HFFc6 (cell line): ENCODE results near the gene FBN1. TPM values are rescaled to one million over a fixed set of nuclear protein-coding genes. Genes with fewer than 3 reads are reported as not detected.

ENCODE experiments used
- DNase-seq: peaks from one replicate; pipeline ENCODE4 v3.0.0-alpha.2; 2018
- H3K27ac Mint-ChIP-seq: 2 replicates; pipeline ENCODE4 v1.8.0; 2020; ENCODE audit warnings: mild to moderate bottlenecking, mixed read lengths
- H3K27me3 Mint-ChIP-seq: 2 replicates; pipeline ENCODE4 v1.8.0; 2021; ENCODE audit warnings: mild to moderate bottlenecking, moderate library complexity, mixed read lengths; ENCODE audit not compliant: insufficient read depth
- H3K36me3 Mint-ChIP-seq: 2 replicates; pipeline ENCODE4 v1.8.0; 2021; ENCODE audit warnings: low read depth, mixed read lengths
- H3K4me1 Mint-ChIP-seq: 2 replicates; pipeline ENCODE4 v1.8.0; 2020; ENCODE audit warnings: low read depth, mixed read lengths
- H3K4me3 Mint-ChIP-seq: 2 replicates; pipeline ENCODE4 v1.8.0; 2020; ENCODE audit warnings: mild to moderate bottlenecking, moderate library complexity, mixed read lengths
- H3K9me3 Mint-ChIP-seq: 2 replicates; pipeline ENCODE4 v1.8.0; 2020; ENCODE audit warnings: mild to moderate bottlenecking, mixed read lengths
- CTCF ChIP-seq: fragments of 200-600 bp; sonication (generic); IDR thresholded peaks from 2 replicates; pipeline ENCODE4 v1.5.0; 2021; ENCODE audit warnings: antibody characterized with exemption, mild to moderate bottlenecking
- total RNA-seq, 6 experiments: library from RNA; stranded (reverse); fragmentation: NEBNext Ultra II Directional; extraction: Animal tissue kit (Norgen Biotek cat#: 25700); gene quantifications; 2 replicates in 1 of 6; 3 replicates in 5 of 6; pipeline ENCODE4 v1.2.3, GENCODE V29; 2021

The FBN1 gene
- total RNA-seq, 6 experiments from 2014 or later, result 584 to 754 (median 609) TPM

- no peaks in the 10 kb centered on the region for H3K27me3 Mint-ChIP-seq
- peaks cover 59% of the 10 kb centered on the region for H3K4me1 Mint-ChIP-seq
- no peak for TF ChIP-seq CTCF
- peak overlapping the region; percentile 83 for H3K27ac Mint-ChIP-seq
- DNase-seq, result peak; percentile 35
- peaks cover 5% of the 10 kb centered on the region; the same call in 1 of the 2 replicates for H3K36me3 Mint-ChIP-seq
- H3K4me3 Mint-ChIP-seq, result peak overlapping the region; percentile 35; the same call in 1 of the 2 replicates
- H3K9me3 Mint-ChIP-seq, result no peaks in the 10 kb centered on the region
Measured at GRCh38 chr15:48667701-48668100, 22.2 kb upstream of the FBN1 start.

- H3K27ac Mint-ChIP-seq, result no peak overlapping the region
- DNase-seq, result no peak
- no peaks in the 10 kb centered on the region for H3K27me3 Mint-ChIP-seq
- H3K36me3 Mint-ChIP-seq, result peaks cover 9% of the 10 kb centered on the region
- no peak for TF ChIP-seq CTCF
- no peak overlapping the region for H3K4me3 Mint-ChIP-seq
- peaks cover 26% of the 10 kb centered on the region for H3K4me1 Mint-ChIP-seq
- H3K9me3 Mint-ChIP-seq, result no peaks in the 10 kb centered on the region
Measured at GRCh38 chr15:48664436-48664835, 18.9 kb upstream of the FBN1 start.

- Mint-ChIP-seq H3K36me3 (peaks cover 4% of the 10 kb centered on the region; the same call in 1 of the 2 replicates), H3K4me1 (peaks cover 25% of the 10 kb centered on the region), H3K27ac (peak overlapping the region; percentile 24), H3K27me3 (no peaks in the 10 kb centered on the region), H3K9me3 (no peaks in the 10 kb centered on the region), H3K4me3 (peak overlapping the region; percentile 43)
- DNase-seq, result no peak
- TF ChIP-seq CTCF, result no peak
Measured at GRCh38 chr15:48657950-48658591, 12.6 kb upstream of the FBN1 start.

- no peak for DNase-seq
Measured at GRCh38 chr15:48654801-48655200, 9.3 kb upstream of the FBN1 start.

GRCh38 chr15:48653913-48654670, 8.6 kb upstream of the FBN1 start:
- H3K4me1 Mint-ChIP-seq, result peaks cover 25% of the 10 kb centered on the region
- no peaks in the 10 kb centered on the region for H3K36me3 Mint-ChIP-seq
- H3K4me3 Mint-ChIP-seq, result no peak overlapping the region
- TF ChIP-seq CTCF, result no peak
- no peaks in the 10 kb centered on the region for H3K9me3 Mint-ChIP-seq
- no peaks in the 10 kb centered on the region for H3K27me3 Mint-ChIP-seq
- DNase-seq, result no peak
- no peak overlapping the region for H3K27ac Mint-ChIP-seq

More at GRCh38 chr15:48654801-48655200, 9.3 kb upstream of the FBN1 start:
- Mint-ChIP-seq H3K4me3 (no peak overlapping the region), H3K9me3 (no peaks in the 10 kb centered on the region), H3K36me3 (no peaks in the 10 kb centered on the region), H3K27me3 (no peaks in the 10 kb centered on the region), H3K27ac (no peak overlapping the region), H3K4me1 (peaks cover 25% of the 10 kb centered on the region)
- TF ChIP-seq CTCF, result no peak
